Measurements from ENCODE around the gene ELK4. TPM values are rescaled to one million over a fixed set of nuclear protein-coding genes. Genes with fewer than 3 reads are reported as not detected.

ELK4 gene
- polyA plus RNA-seq, 1 of the 3 experiments (the other 2 are of a cell fraction), result 2.6 TPM

DNA sequence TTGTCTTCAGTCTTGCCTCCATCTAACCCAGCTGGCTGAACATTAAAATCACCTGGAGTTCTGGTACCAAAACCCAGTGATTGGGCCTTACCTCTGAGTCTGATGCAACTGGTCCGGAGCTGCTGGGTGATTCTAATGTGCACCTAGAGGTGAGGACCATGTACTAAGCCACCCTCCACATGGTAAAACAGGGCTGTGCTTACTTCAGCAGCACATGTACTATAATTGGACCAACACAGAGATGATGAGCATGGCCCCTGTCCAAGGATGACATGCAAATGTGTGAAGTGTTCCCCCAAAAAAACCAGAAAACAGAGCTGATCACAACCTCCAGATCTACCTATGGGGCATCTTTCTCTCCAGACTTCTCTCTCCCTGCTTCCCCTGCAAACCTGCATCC lies 37.0 kb downstream of the ELK4 start:
- Histone ChIP-seq H3K9me3 (no peaks in the 10 kb centered on the region), H3K4me1 (ENCODE audit: control insufficient read depth in 1 of 2, insufficient read depth in 2 of 2, low read depth in 1 of 2, low read length in 1 of 2) (peaks cover 17 to 22% of the 10 kb centered on the region in 2 experiments), H3K36me3 (replicated peaks in 1 of 2; ENCODE audit: control insufficient read depth in 1 of 2, insufficient read depth in 2 of 2, low read length in 1 of 2) (peaks cover 0 to 12% of the 10 kb centered on the region in 2 experiments), H3K27me3 (ENCODE audit: insufficient read depth) (no peaks in the 10 kb centered on the region), H3K9ac (no peak overlapping the region), H3K4me3 (ENCODE audit: low read depth in 2 of 2, low read length in 1 of 2) (no peak overlapping the region), H3K27ac (ENCODE audit: low read depth in 2 of 2, low read length in 1 of 2) (no peak overlapping the region), H3K9me2 (no peaks in the 10 kb centered on the region), H4K20me1 (ENCODE audit: insufficient read depth) (no peaks in the 10 kb centered on the region), H3F3A (replicated peaks; ENCODE audit: insufficient read depth) (peaks cover 22% of the 10 kb centered on the region), H3K4me2 (no peak overlapping the region), H2AFZ (ENCODE audit: low read depth) (no peak overlapping the region), H3K79me2 (ENCODE audit: insufficient read depth) (no peaks in the 10 kb centered on the region)
- CTCF ChIA-PET, result interaction anchor here (1.1 to 9.7 kb wide), 5 partner anchors 36 to 71 kb away, joined by 3 to 443 read pairs (median 16); partner anchors contain the start of gene ELK4
- POLR2A ChIA-PET, result interaction anchor here (2.1 kb wide), 1 partner anchor 36 kb away, joined by 4 read pairs; no protein-coding TSS in a partner anchor
- DNase-seq, result no peak
- TF ChIP-seq NFIC (IDR thresholded peaks at IDR 0.05; ENCODE audit: borderline replicate concordance), result no peak
- TF ChIP-seq POLR2AphosphoS5 (IDR thresholded peaks at IDR 0.05; ENCODE audit: low read depth, low read length), result no peak
- TF ChIP-seq TCF12 (IDR thresholded peaks at IDR 0.05), result no peak
- no peak for TF ChIP-seq GABPA (IDR thresholded peaks at IDR 0.05; ENCODE audit: low read depth)
- TF ChIP-seq, protein P1, sequence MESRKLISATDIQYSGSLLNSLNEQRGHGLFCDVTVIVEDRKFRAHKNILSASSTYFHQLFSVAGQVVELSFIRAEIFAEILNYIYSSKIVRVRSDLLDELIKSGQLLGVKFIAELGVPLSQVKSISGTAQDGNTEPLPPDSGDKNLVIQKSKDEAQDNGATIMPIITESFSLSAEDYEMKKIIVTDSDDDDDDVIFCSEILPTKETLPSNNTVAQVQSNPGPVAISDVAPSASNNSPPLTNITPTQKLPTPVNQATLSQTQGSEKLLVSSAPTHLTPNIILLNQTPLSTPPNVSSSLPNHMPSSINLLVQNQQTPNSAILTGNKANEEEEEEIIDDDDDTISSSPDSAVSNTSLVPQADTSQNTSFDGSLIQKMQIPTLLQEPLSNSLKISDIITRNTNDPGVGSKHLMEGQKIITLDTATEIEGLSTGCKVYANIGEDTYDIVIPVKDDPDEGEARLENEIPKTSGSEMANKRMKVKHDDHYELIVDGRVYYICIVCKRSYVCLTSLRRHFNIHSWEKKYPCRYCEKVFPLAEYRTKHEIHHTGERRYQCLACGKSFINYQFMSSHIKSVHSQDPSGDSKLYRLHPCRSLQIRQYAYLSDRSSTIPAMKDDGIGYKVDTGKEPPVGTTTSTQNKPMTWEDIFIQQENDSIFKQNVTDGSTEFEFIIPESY (IDR thresholded peaks at IDR 0.05; ENCODE audit: borderline replicate concordance, low read depth), result no peak
- no peak for TF ChIP-seq RAD21 (IDR thresholded peaks at IDR 0.05; ENCODE audit: low read length)
- no peak for TF ChIP-seq FOXJ3 (CRISPR knock-in tag; IDR thresholded peaks at IDR 0.05)
- 100% methylated on average over 1 of the region's 1 CpG for WGBS (ENCODE audit: low lambda C conversion rate)

DNA sequence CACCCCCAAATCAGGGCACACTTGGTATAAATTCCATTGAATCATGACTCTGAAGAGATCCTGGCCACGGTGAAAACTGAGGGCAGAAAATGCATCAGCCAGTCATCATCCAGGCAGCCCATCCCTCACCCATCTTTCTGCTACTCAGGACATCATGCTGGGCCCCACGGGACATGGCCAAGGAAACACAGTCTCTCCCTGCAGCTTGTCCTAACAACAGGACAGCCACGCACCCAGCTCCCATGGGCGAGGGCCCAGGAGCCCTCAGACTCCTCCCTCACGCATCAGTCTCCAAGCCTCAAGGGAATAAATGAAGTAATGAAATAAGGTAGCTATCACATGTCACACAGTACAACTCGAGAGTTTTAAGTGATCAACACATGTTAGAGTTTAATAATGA lies 37.8 kb downstream of the ELK4 start:
- peaks cover 15% of the 10 kb centered on the region for H3F3A ChIP-seq (replicated peaks; ENCODE audit: insufficient read depth)
- H3K4me2 ChIP-seq, result no peak overlapping the region
- ChIA-PET POLR2A (interaction anchor here (0.5 kb wide), 1 partner anchor 64 kb away, joined by 4 read pairs; no protein-coding TSS in a partner anchor), CTCF (interaction anchor here (0.7 to 9.7 kb wide), 7 partner anchors 13 to 116 kb away, joined by 3 to 443 read pairs (median 57); partner anchors contain the start of gene ELK4)
- no peaks in the 10 kb centered on the region for H3K79me2 ChIP-seq (ENCODE audit: insufficient read depth)
- peaks cover 0 to 12% of the 10 kb centered on the region in 2 experiments for H3K36me3 ChIP-seq (replicated peaks in 1 of 2; ENCODE audit: control insufficient read depth in 1 of 2, insufficient read depth in 2 of 2, low read length in 1 of 2)
- H2AFZ ChIP-seq (ENCODE audit: low read depth), result no peak overlapping the region
- no peaks in the 10 kb centered on the region for H3K9me2 ChIP-seq
- DNase-seq, result no peak
- H3K27me3 ChIP-seq (ENCODE audit: insufficient read depth), result no peaks in the 10 kb centered on the region
- no peaks in the 10 kb centered on the region for H3K9me3 ChIP-seq
- no peaks in the 10 kb centered on the region for H4K20me1 ChIP-seq (ENCODE audit: insufficient read depth)
- no peak overlapping the region for H3K27ac ChIP-seq (ENCODE audit: low read depth in 2 of 2, low read length in 1 of 2)
- no peak overlapping the region for H3K9ac ChIP-seq
- H3K4me1 ChIP-seq (ENCODE audit: control insufficient read depth in 1 of 2, insufficient read depth in 2 of 2, low read depth in 1 of 2, low read length in 1 of 2), result peaks cover 8 to 16% of the 10 kb centered on the region in 2 experiments
- WGBS (ENCODE audit: low lambda C conversion rate), result 48% methylated on average over 4 of the region's 6 CpGs
- H3K4me3 ChIP-seq (ENCODE audit: low read depth in 2 of 2, low read length in 1 of 2), result no peak overlapping the region
- TF ChIP-seq SMC3 (IDR thresholded peaks at IDR 0.05; ENCODE audit: low read depth, low read length), result no peak

DNA sequence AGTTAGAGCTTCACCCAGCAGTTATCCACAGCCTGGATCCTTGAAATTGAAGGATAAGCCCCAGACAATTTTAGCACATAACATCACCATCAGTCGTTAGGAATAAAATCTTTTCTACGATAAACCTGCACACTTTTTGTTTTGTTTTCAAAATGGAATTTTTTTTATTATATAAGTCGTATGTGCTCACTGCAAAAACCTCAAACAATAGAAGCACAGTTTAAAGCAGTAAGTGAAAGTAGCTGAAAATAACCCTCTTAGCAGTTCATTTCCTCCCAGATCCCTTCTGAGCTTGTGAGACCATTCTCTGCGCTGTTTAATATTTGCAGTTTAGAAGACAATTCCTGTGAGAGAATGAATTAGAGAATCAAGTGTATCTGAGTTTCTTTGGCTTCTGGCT lies 38.3 kb downstream of the ELK4 start:
- no peaks in the 10 kb centered on the region for H3K9me2 ChIP-seq
- DNase-seq, result no peak
- no peaks in the 10 kb centered on the region for H3K79me2 ChIP-seq (ENCODE audit: insufficient read depth)
- no peaks in the 10 kb centered on the region for H4K20me1 ChIP-seq (ENCODE audit: insufficient read depth)
- H2AFZ ChIP-seq (ENCODE audit: low read depth), result no peak overlapping the region
- H3K4me1 ChIP-seq (ENCODE audit: control insufficient read depth in 1 of 2, insufficient read depth in 2 of 2, low read depth in 1 of 2, low read length in 1 of 2), result peaks cover 4 to 11% of the 10 kb centered on the region in 2 experiments; a peak in 3 of 4 replicates
- H3K9me3 ChIP-seq, result no peaks in the 10 kb centered on the region
- H3F3A ChIP-seq (replicated peaks; ENCODE audit: insufficient read depth), result peaks cover 11% of the 10 kb centered on the region
- peaks cover 0 to 10% of the 10 kb centered on the region in 2 experiments for H3K36me3 ChIP-seq (replicated peaks in 1 of 2; ENCODE audit: control insufficient read depth in 1 of 2, insufficient read depth in 2 of 2, low read length in 1 of 2)
- WGBS (ENCODE audit: low lambda C conversion rate), result 84% methylated on average over 4 of the region's 4 CpGs
- no peak overlapping the region for H3K9ac ChIP-seq
- TF ChIP-seq SIN3A (IDR thresholded peaks at IDR 0.05; ENCODE audit: borderline replicate concordance, low read depth, low read length) (no peak), MXI1 (IDR thresholded peaks at IDR 0.05; ENCODE audit: low read depth, low read length) (no peak), YY1 (IDR thresholded peaks at IDR 0.05; ENCODE audit: low read depth) (no peak), GATA2 (CRISPR knock-in tag; IDR thresholded peaks at IDR 0.05) (no peak), RFX5 (IDR thresholded peaks at IDR 0.05; ENCODE audit: low read length) (no peak)
- TF ChIP-seq, protein P2, sequence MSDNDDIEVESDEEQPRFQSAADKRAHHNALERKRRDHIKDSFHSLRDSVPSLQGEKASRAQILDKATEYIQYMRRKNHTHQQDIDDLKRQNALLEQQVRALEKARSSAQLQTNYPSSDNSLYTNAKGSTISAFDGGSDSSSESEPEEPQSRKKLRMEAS (IDR thresholded peaks at IDR 0.05; ENCODE audit: low read depth), result no peak
- TF ChIP-seq, protein P3, sequence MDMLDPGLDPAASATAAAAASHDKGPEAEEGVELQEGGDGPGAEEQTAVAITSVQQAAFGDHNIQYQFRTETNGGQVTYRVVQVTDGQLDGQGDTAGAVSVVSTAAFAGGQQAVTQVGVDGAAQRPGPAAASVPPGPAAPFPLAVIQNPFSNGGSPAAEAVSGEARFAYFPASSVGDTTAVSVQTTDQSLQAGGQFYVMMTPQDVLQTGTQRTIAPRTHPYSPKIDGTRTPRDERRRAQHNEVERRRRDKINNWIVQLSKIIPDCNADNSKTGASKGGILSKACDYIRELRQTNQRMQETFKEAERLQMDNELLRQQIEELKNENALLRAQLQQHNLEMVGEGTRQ (IDR thresholded peaks at IDR 0.05; ENCODE audit: borderline replicate concordance, low read depth, low read length), result no peak
- H3K4me3 ChIP-seq (ENCODE audit: low read depth in 2 of 2, low read length in 1 of 2), result no peak overlapping the region
- ChIA-PET CTCF (interaction anchor here (2.4 to 9.7 kb wide), 7 partner anchors 13 to 117 kb away, joined by 13 to 443 read pairs (median 57); partner anchors contain the start of gene ELK4), POLR2A (no interaction called here)
- H3K27me3 ChIP-seq (ENCODE audit: insufficient read depth), result no peaks in the 10 kb centered on the region
- no peak overlapping the region for H3K27ac ChIP-seq (ENCODE audit: low read depth in 2 of 2, low read length in 1 of 2)
- H3K4me2 ChIP-seq, result no peak overlapping the region

Measured in SK-N-SH (cell line).